Nephron progenitor cell (in vitro differentiated cells): Measurements from ENCODE around the gene FUBP3.

Experiments
- DNase-seq: peaks from one replicate; pipeline ENCODE4 v3.0.0; 2021
- H3K27ac Mint-ChIP-seq: 2 replicates; pipeline ENCODE4 v1.8.0; 2021; ENCODE audit warnings: mild to moderate bottlenecking, moderate library complexity, mixed read lengths
- H3K27me3 Mint-ChIP-seq: 2 replicates; pipeline ENCODE4 v1.8.0; 2021; ENCODE audit warnings: mild to moderate bottlenecking, low read depth, mixed read lengths; ENCODE audit not compliant: poor library complexity
- H3K36me3 Mint-ChIP-seq: 2 replicates; pipeline ENCODE4 v1.8.0; 2021; ENCODE audit warnings: low read depth, mixed read lengths
- H3K4me1 Mint-ChIP-seq: 2 replicates; pipeline ENCODE4 v1.8.0; 2021; ENCODE audit warnings: mixed read lengths
- H3K4me3 Mint-ChIP-seq: 2 replicates; pipeline ENCODE4 v1.8.0; 2021; ENCODE audit warnings: mild to moderate bottlenecking, moderate library complexity, mixed read lengths
- H3K9me3 Mint-ChIP-seq: 2 replicates; pipeline ENCODE4 v1.8.0; 2021; ENCODE audit warnings: mild to moderate bottlenecking, moderate library complexity, mixed read lengths
- CTCF ChIP-seq: fragments of 200-600 bp; sonication (generic); IDR thresholded peaks from 2 replicates; pipeline ENCODE4 v1.5.0; 2021; ENCODE audit warnings: antibody characterized with exemption

FUBP3 gene

GRCh38 chr9:130616451-130616850, 37.1 kb downstream of the FUBP3 start:
- peaks cover 3% of the 10 kb centered on the region for H3K27me3 Mint-ChIP-seq
- no peak overlapping the region for H3K27ac Mint-ChIP-seq
- no peaks in the 10 kb centered on the region for H3K9me3 Mint-ChIP-seq
- H3K36me3 Mint-ChIP-seq = peaks cover 80% of the 10 kb centered on the region
- TF ChIP-seq CTCF = no peak
- DNase-seq = no peak
- H3K4me1 Mint-ChIP-seq = no peaks in the 10 kb centered on the region
- H3K4me3 Mint-ChIP-seq = no peak overlapping the region

GRCh38 chr9:130623466-130623865, 44.1 kb downstream of the FUBP3 start:
- Mint-ChIP-seq H3K36me3 (peaks cover 69% of the 10 kb centered on the region), H3K27ac (no peak overlapping the region), H3K9me3 (no peaks in the 10 kb centered on the region), H3K27me3 (peaks cover 7% of the 10 kb centered on the region), H3K4me1 (peaks cover 43% of the 10 kb centered on the region), H3K4me3 (no peak overlapping the region)
- DNase-seq = no peak
- TF ChIP-seq CTCF = no peak

GRCh38 chr9:130624154-130624553, 44.8 kb downstream of the FUBP3 start:
- Mint-ChIP-seq H3K9me3 (no peaks in the 10 kb centered on the region), H3K27ac (no peak overlapping the region), H3K36me3 (peaks cover 68% of the 10 kb centered on the region), H3K27me3 (peaks cover 7% of the 10 kb centered on the region), H3K4me1 (peaks cover 45% of the 10 kb centered on the region), H3K4me3 (no peak overlapping the region)
- no peak for DNase-seq
- no peak for TF ChIP-seq CTCF

GRCh38 chr9:130626249-130626996, 47.0 kb downstream of the FUBP3 start:
- peaks cover 49% of the 10 kb centered on the region for H3K4me1 Mint-ChIP-seq
- H3K27me3 Mint-ChIP-seq = peaks cover 7% of the 10 kb centered on the region
- H3K4me3 Mint-ChIP-seq = no peak overlapping the region
- H3K9me3 Mint-ChIP-seq = no peaks in the 10 kb centered on the region
- DNase-seq = peak; percentile 47
- peak overlapping the region; percentile 86 for H3K27ac Mint-ChIP-seq
- H3K36me3 Mint-ChIP-seq = peaks cover 59% of the 10 kb centered on the region
- TF ChIP-seq CTCF = peak; percentile 34

- H3K36me3 Mint-ChIP-seq = peaks cover 64% of the 10 kb centered on the region
- peak overlapping the region; percentile 85 for H3K27ac Mint-ChIP-seq
- no peak for TF ChIP-seq CTCF
- no peaks in the 10 kb centered on the region for H3K9me3 Mint-ChIP-seq
- peaks cover 7% of the 10 kb centered on the region for H3K27me3 Mint-ChIP-seq
- H3K4me3 Mint-ChIP-seq = no peak overlapping the region
- DNase-seq = no peak
- peaks cover 49% of the 10 kb centered on the region for H3K4me1 Mint-ChIP-seq
These were observed 47.7 kb downstream of the FUBP3 start for GRCh38 chr9:130627051-130627450.
